Right lobe of liver (tissue), 4 donors: Measurements from ENCODE around the gene NDUFS3.
"Not testable (repeated sequence)": the region's sequence is repeated elsewhere in the genome, so short reads cannot be mapped to it uniquely, and the experiment has no call there.

ENCODE experiments used
- CTCF ChIP-seq, 4 donors: fragments of 200-600 bp in 3 of 4; fragments of 450-650 bp in 1 of 4; IDR thresholded peaks; one replicate each; pipeline versions ENCODE4 v1.5.1 to v1.8.0; 2016 to 2022; ENCODE audit warnings: antibody characterized with exemption in 4 of 4, mild to moderate bottlenecking in 2 of 4
- POLR2A ChIP-seq: fragments of 450-650 bp; IDR thresholded peaks from one replicate; pipeline ENCODE4 v1.6.1; 2017; ENCODE audit warnings: antibody characterized with exemption, mild to moderate bottlenecking
- donor health status: DM: no; HTN: no; CAD: no.
- donor health status: DM: no; HTN: no; CAD: no.
- donor health status: DM: no; HTN: yes; CAD: no.

- TF ChIP-seq CTCF (IDR thresholded peaks at IDR 0.05); POLR2A: not testable (repeated sequence)
Observed at GRCh38 chr11:47546274-47546673, 32.6 kb upstream of the NDUFS3 start.
